ENCODE data around the gene ZNF362.

Gene ZNF362

DNA sequence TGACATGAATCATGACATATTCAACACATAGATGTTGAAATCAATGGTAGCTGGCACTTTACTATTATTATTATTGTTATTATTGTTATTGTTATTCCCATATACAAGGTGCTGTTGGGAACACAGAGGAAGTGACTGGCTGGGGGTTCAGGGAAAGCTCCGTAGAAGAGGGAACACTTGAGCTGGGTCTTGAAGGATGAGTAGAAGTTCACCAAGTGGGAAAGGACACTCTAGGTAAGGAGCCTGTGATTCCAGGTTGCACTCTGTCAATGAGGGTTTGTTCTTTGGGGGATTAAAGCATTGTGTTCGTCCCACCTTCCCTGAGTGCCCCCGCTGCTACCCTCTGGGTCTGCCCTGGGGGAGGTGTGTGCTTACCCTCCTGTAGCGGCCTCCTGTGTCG, 14.1 kb downstream of the ZNF362 start:
- Histone ChIP-seq H3K27me3 (ENCODE audit: insufficient read depth, poor library complexity, severe bottlenecking) (no peaks in the 10 kb centered on the region), H3K27ac (replicated peaks) (no peak overlapping the region), H3K4me3 (replicated peaks; ENCODE audit: insufficient read depth, low read length) (no peak overlapping the region)
- TF ChIP-seq GABPA (IDR thresholded peaks at IDR 0.05; ENCODE audit: low read depth): no peak
- no peak for TF ChIP-seq SPI1 (IDR thresholded peaks at IDR 0.05; ENCODE audit: borderline replicate concordance, low read depth)
- TF ChIP-seq REST (IDR thresholded peaks at IDR 0.05; ENCODE audit: insufficient replicate concordance, low read depth): no peak
- no peak for TF ChIP-seq CTCF (IDR thresholded peaks at IDR 0.05; ENCODE audit: insufficient read depth, low read length)
- no peak for TF ChIP-seq POLR2AphosphoS5 (IDR thresholded peaks at IDR 0.05; ENCODE audit: low read depth)
- DNase-seq (ENCODE audit: low read depth in 1 of 2, low spot score in 1 of 2): no peak

DNA sequence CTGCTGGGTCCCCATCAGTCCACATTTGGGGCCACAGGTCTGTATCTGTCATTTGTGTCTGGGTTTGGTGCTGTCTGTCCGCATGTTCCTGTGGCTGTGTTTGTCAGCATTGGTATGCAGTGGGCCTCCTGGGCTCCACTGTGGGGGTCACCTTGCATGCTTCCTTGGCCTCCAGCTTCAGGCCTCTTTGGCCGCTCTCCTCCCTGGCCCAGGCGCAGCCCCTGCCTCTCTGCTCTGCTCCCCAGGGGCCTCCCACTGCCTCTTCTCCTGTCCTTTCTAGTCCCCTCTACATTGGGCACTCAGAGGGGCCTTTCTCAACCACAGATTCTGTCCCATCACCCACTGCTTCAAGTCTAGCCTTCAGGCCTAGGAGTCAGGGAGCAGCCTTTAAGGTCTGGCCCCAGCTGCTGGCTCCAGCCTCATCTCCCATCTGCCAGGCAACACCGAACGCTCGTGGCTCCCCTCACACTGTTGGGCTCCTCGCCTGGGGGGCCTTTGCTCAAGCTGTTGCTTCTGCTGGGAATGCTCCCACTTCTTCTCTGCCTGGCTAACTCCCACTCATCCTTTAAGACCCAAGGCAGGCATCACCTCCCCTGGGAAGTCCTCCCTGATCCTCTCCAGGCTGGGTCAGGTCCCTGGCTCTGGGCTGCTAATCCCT, 14.6 kb downstream of the ZNF362 start:
- no peak for DNase-seq (ENCODE audit: low read depth in 1 of 2, low spot score in 1 of 2)
- Histone ChIP-seq H3K27me3 (ENCODE audit: insufficient read depth, poor library complexity, severe bottlenecking) (no peaks in the 10 kb centered on the region), H3K27ac (replicated peaks) (no peak overlapping the region), H3K4me3 (replicated peaks; ENCODE audit: insufficient read depth, low read length) (no peak overlapping the region)
- TF ChIP-seq POLR2AphosphoS5 (IDR thresholded peaks at IDR 0.05; ENCODE audit: low read depth) (no peak), CTCF (IDR thresholded peaks at IDR 0.05; ENCODE audit: insufficient read depth, low read length) (no peak), SPI1 (IDR thresholded peaks at IDR 0.05; ENCODE audit: borderline replicate concordance, low read depth) (no peak), REST (IDR thresholded peaks at IDR 0.05; ENCODE audit: insufficient replicate concordance, low read depth) (no peak)

GRCh38 chr1:33271666-33272505, 15.6 kb downstream of the ZNF362 start:
- Histone ChIP-seq H3K4me3 (replicated peaks; ENCODE audit: insufficient read depth, low read length) (no peak overlapping the region), H3K27me3 (ENCODE audit: insufficient read depth, poor library complexity, severe bottlenecking) (no peaks in the 10 kb centered on the region), H3K27ac (replicated peaks) (no peak overlapping the region)
- TF ChIP-seq REST (IDR thresholded peaks at IDR 0.05; ENCODE audit: insufficient replicate concordance, low read depth): no peak
- no peak for TF ChIP-seq CTCF (IDR thresholded peaks at IDR 0.05; ENCODE audit: insufficient read depth, low read length)
- TF ChIP-seq GABPA (IDR thresholded peaks at IDR 0.05; ENCODE audit: low read depth): no peak
- no peak for TF ChIP-seq SPI1 (IDR thresholded peaks at IDR 0.05; ENCODE audit: borderline replicate concordance, low read depth)
- TF ChIP-seq POLR2AphosphoS5 (IDR thresholded peaks at IDR 0.05; ENCODE audit: low read depth): no peak
- no peak for DNase-seq (ENCODE audit: low read depth in 1 of 2, low spot score in 1 of 2)

Data from HL-60 (cell line).